Astrocyte (in vitro differentiated cells and primary cell): ENCODE data around the gene UBE2R2. TPM values are rescaled to one million over a fixed set of nuclear protein-coding genes. Genes with fewer than 3 reads are reported as not detected.

Experiments used
- DNase-seq: peaks from one replicate; pipeline ENCODE4 v3.0.0-alpha.2; 2010; ENCODE audit warnings: low read depth
- FAIRE-seq: peaks from 2 replicates; lab custom pipeline; 2011; peaks lifted over from hg19 to GRCh38; lab: Jason Lieb, UNC
- H2AFZ ChIP-seq: 2 replicates; pipeline ENCODE4 v1.6.0; 2012; ENCODE audit warnings: low read depth, low read length, inconsistent platforms
- H3K27ac ChIP-seq: 2 replicates; pipeline ENCODE4 v1.5.1; 2011; ENCODE audit warnings: low read depth, low read length, inconsistent platforms
- H3K27me3 ChIP-seq: 2 replicates; pipeline ENCODE4 v1.6.0; 2011; ENCODE audit warnings: low read length, inconsistent platforms; ENCODE audit not compliant: insufficient read depth
- H3K36me3 ChIP-seq: 2 replicates; pipeline ENCODE4 v1.5.1; 2011; ENCODE audit warnings: low read length, inconsistent platforms; ENCODE audit not compliant: insufficient read depth
- H3K4me1 ChIP-seq: 2 replicates; pipeline ENCODE4 v1.5.1; 2011; ENCODE audit warnings: low read length, inconsistent platforms; ENCODE audit not compliant: insufficient read depth
- H3K4me2 ChIP-seq: 2 replicates; pipeline ENCODE4 v1.6.0; 2012; ENCODE audit warnings: low read length, inconsistent platforms
- H3K4me3 ChIP-seq: 2 replicates; pipeline ENCODE4 v1.5.1; 2011; ENCODE audit warnings: low read depth, mild to moderate bottlenecking, low read length, inconsistent platforms; ENCODE audit not compliant: insufficient read depth
- H3K79me2 ChIP-seq: 2 replicates; pipeline ENCODE4 v1.6.0; 2012; ENCODE audit warnings: mild to moderate bottlenecking, low read length, inconsistent platforms; ENCODE audit not compliant: insufficient read depth
- H3K9ac ChIP-seq: 2 replicates; pipeline ENCODE4 v1.6.0; 2012; ENCODE audit warnings: mild to moderate bottlenecking, low read length, inconsistent platforms
- H3K9me3 ChIP-seq: 2 replicates; pipeline ENCODE4 v1.5.1; 2012; ENCODE audit warnings: low read depth, mild to moderate bottlenecking, low read length, inconsistent platforms; ENCODE audit not compliant: insufficient read depth
- H4K20me1 ChIP-seq: 2 replicates; pipeline ENCODE4 v1.6.0; 2012; ENCODE audit warnings: low read length, inconsistent platforms; ENCODE audit not compliant: insufficient read depth
- H3K27ac Mint-ChIP-seq: one replicate; pipeline ENCODE4 v1.8.0; 2021; ENCODE audit warnings: mild to moderate bottlenecking, mixed read lengths; ENCODE audit not compliant: unreplicated experiment
- H3K27me3 Mint-ChIP-seq: one replicate; pipeline ENCODE4 v1.8.0; 2021; ENCODE audit warnings: low read depth, mixed read lengths; ENCODE audit not compliant: unreplicated experiment
- H3K36me3 Mint-ChIP-seq: one replicate; pipeline ENCODE4 v1.8.0; 2021; ENCODE audit warnings: low read depth, mixed read lengths; ENCODE audit not compliant: unreplicated experiment
- H3K4me1 Mint-ChIP-seq: one replicate; pipeline ENCODE4 v1.8.0; 2021; ENCODE audit warnings: low read depth, mixed read lengths; ENCODE audit not compliant: unreplicated experiment
- H3K4me3 Mint-ChIP-seq: one replicate; pipeline ENCODE4 v1.8.0; 2021; ENCODE audit warnings: mild to moderate bottlenecking, moderate library complexity, mixed read lengths; ENCODE audit not compliant: unreplicated experiment
- H3K9me3 Mint-ChIP-seq: one replicate; pipeline ENCODE4 v1.8.0; 2021; ENCODE audit warnings: mild to moderate bottlenecking, mixed read lengths; ENCODE audit not compliant: unreplicated experiment
- CTCF ChIP-seq: IDR thresholded peaks from 2 replicates; pipeline ENCODE4 v1.5.1; 2011; ENCODE audit warnings: low read depth, mild to moderate bottlenecking, inconsistent platforms, low read length, moderate library complexity; ENCODE audit not compliant: insufficient read depth
- EZH2 ChIP-seq: IDR thresholded peaks from 2 replicates; pipeline ENCODE4 v1.6.1; 2012; ENCODE audit warnings: mild to moderate bottlenecking, low read length, inconsistent platforms; ENCODE audit not compliant: insufficient read depth
- total RNA-seq: library from RNA; stranded (reverse); gene quantifications from 2 replicates; pipeline ENCODE4 v1.2.1, GENCODE V29; 2021

UBE2R2 gene
- total RNA-seq, 1 donor from 2014 or later, result 48.7 TPM

GRCh38 chr9:33809506-33809905 lies 7.5 kb upstream of the UBE2R2 start:
- Mint-ChIP-seq H3K27me3 (peaks cover 1% of the 10 kb centered on the region), H3K4me1 (peaks cover 18% of the 10 kb centered on the region), H3K27ac (no peak overlapping the region), H3K9me3 (no peaks in the 10 kb centered on the region), H3K36me3 (peaks cover 2% of the 10 kb centered on the region), H3K4me3 (no peak overlapping the region)
- H2AFZ ChIP-seq, result no peak overlapping the region
- no peaks in the 10 kb centered on the region for H3K9me3 ChIP-seq
- H3K4me2 ChIP-seq, result no peak overlapping the region
- no peak overlapping the region for H3K4me3 ChIP-seq
- no peak for TF ChIP-seq EZH2
- no peaks in the 10 kb centered on the region for H3K79me2 ChIP-seq
- FAIRE-seq (no peak), DNase-seq (no peak)
- H3K9ac ChIP-seq, result no peak overlapping the region
- H4K20me1 ChIP-seq, result no peaks in the 10 kb centered on the region
- peaks cover 8% of the 10 kb centered on the region for H3K4me1 ChIP-seq
- H3K27ac ChIP-seq, result no peak overlapping the region
- H3K27me3 ChIP-seq, result no peaks in the 10 kb centered on the region
- H3K36me3 ChIP-seq, result no peaks in the 10 kb centered on the region

- Histone ChIP-seq H3K9ac (peak overlapping the region; percentile 0), H4K20me1 (peaks cover 5% of the 10 kb centered on the region), H3K4me2 (peak overlapping the region; percentile 43), H3K79me2 (peaks cover 17% of the 10 kb centered on the region), H3K27ac (peak overlapping the region; percentile 73), H2AFZ (no peak overlapping the region), H3K27me3 (no peaks in the 10 kb centered on the region), H3K9me3 (no peaks in the 10 kb centered on the region), H3K4me3 (no peak overlapping the region), H3K36me3 (no peaks in the 10 kb centered on the region), H3K4me1 (peaks cover 17% of the 10 kb centered on the region)
- no peaks in the 10 kb centered on the region for H3K36me3 Mint-ChIP-seq
- no peaks in the 10 kb centered on the region for H3K27me3 Mint-ChIP-seq
- TF ChIP-seq CTCF, result peak; percentile 58
- no peak for TF ChIP-seq EZH2
- peaks cover 12% of the 10 kb centered on the region for H3K4me1 Mint-ChIP-seq
- H3K27ac Mint-ChIP-seq, result peak overlapping the region; percentile 86
- DNase-seq, result peak; percentile 80
- no peak overlapping the region for H3K4me3 Mint-ChIP-seq
- H3K9me3 Mint-ChIP-seq, result no peaks in the 10 kb centered on the region
- peak; percentile 93 for FAIRE-seq
Measured at GRCh38 chr9:33813712-33814641, 3.0 kb upstream of the UBE2R2 start.

GRCh38 chr9:33815781-33816180 lies 1.2 kb upstream of the UBE2R2 start:
- H3K27me3 Mint-ChIP-seq, result no peaks in the 10 kb centered on the region
- peaks cover 35% of the 10 kb centered on the region for H3K79me2 ChIP-seq
- DNase-seq (no peak), FAIRE-seq (no peak)
- peak overlapping the region; percentile 96 for H3K27ac ChIP-seq
- no peak for TF ChIP-seq EZH2
- no peak for TF ChIP-seq CTCF
- no peak overlapping the region for H3K9ac ChIP-seq
- H3K4me1 Mint-ChIP-seq, result peaks cover 17% of the 10 kb centered on the region
- H3K9me3 Mint-ChIP-seq, result no peaks in the 10 kb centered on the region
- no peaks in the 10 kb centered on the region for H3K36me3 ChIP-seq
- peak overlapping the region; percentile 36 for H3K27ac Mint-ChIP-seq
- H3K4me2 ChIP-seq, result peak overlapping the region; percentile 91
- H3K4me3 Mint-ChIP-seq, result peak overlapping the region; percentile 77
- H3K9me3 ChIP-seq, result no peaks in the 10 kb centered on the region
- peaks cover 19% of the 10 kb centered on the region for H3K4me1 ChIP-seq
- H3K36me3 Mint-ChIP-seq, result no peaks in the 10 kb centered on the region
- H2AFZ ChIP-seq, result no peak overlapping the region
- peaks cover 23% of the 10 kb centered on the region for H4K20me1 ChIP-seq
- H3K4me3 ChIP-seq, result no peak overlapping the region
- no peaks in the 10 kb centered on the region for H3K27me3 ChIP-seq
